Mesenteric fat pad (tissue), 1 donor: ENCODE data around the gene BATF3. TPM values are rescaled to one million over a fixed set of nuclear protein-coding genes. Genes with fewer than 3 reads are reported as not detected.
"Not testable (repeated sequence)": the region's sequence is repeated elsewhere in the genome, so short reads cannot be mapped to it uniquely, and the experiment has no call there.

Experiments used
- DNase-seq: peaks from one replicate; pipeline ENCODE4 v3.0.0-alpha.2; 2020; ENCODE audit warnings: low spot score
- long read RNA-seq: library from polyadenylated mRNA; unstranded; transcript quantifications from one replicate; pipeline ENCODE4 v2.0.0, GENCODE V29; 2020
- total RNA-seq: library from RNA; stranded (reverse); fragmentation: NEBNext Ultra II Directional; extraction: Animal tissue kit (Norgen Biotek cat#: 25700); gene quantifications from one replicate; pipeline ENCODE4 v1.2.1, GENCODE V29; 2021
- donor health status: DM: yes; HTN: yes; CAD: no.

Gene BATF3, protein sequence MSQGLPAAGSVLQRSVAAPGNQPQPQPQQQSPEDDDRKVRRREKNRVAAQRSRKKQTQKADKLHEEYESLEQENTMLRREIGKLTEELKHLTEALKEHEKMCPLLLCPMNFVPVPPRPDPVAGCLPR
- total RNA-seq, result 18.8 TPM
- long read RNA-seq, partial matches to known transcripts, result 0 of 6 reads
- long read RNA-seq, other reads (novel, unspliced or antisense), result 3 of 6 reads

DNA sequence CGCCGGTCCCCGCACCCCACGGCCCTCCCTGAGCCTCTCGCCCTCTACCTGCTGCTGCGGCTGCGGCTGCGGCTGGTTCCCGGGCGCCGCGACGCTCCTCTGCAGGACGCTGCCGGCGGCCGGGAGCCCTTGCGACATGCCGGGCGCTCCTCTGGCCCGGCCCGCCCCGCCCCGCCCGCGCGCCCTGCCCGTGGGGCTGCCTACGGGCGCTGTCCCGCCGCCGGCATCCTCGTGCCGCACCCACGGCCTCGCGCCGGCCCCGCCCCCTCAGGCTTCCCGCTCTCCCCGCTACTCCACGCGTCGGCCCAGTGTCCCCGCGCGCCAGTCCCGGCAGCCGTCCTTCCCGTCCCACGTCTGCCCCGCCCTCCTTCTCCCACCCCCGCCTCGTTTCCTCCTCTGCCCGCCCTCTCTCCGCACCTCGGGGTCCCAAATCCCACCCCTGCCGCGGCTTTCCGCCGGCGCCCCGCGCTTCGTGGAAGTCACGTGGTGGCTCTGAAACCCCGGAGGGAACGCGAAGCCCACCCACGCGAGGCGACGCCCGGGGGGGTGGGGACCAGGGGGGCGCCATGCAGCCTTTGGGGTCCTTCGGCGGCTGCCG, at the start of gene BATF3:
TSS of gene BATF3 (minus strand) at position 216 of the 598 bp plus-strand sequence. CDS start at position 138, 78 bp downstream.
- DNase-seq, result no peak

DNA sequence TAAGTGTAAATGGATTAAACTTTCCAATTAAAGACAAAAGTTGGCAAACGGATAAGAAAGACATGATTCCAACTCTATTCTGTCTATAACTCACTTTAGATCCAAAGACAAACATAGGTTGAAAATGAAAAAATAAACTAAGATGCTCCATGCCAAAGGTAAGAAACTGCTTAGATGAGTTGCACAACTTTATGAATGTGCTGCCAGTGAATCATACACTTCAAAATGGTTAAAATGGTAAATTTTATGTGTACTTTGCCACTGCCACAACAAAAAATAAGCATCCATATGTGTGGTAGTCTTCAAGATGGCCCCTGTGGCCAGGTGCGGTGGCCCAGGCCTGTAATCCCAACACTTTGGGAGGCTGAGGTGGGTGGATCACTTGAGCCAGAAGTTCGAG, 46.9 kb upstream of the BATF3 start:
- DNase-seq, result no peak

DNA sequence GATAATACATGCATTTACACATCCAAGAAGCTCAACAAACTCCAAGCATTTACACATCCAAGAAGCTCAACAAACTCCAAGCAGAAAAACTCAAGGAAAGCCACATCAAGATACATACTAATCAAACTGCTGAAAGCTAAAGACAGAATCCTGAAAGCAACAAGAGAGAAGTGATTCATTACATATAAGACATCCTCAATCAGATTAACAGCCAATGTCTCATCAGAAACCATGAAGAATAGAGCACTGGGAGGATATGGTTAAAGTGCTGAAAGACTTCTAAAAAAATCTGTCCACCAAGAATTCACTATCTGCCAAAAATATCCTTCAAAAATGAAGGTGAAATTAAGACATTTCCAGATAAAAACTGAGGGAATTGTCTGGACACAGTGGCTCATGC, 45.7 kb upstream of the BATF3 start:
- DNase-seq, result no peak

DNA sequence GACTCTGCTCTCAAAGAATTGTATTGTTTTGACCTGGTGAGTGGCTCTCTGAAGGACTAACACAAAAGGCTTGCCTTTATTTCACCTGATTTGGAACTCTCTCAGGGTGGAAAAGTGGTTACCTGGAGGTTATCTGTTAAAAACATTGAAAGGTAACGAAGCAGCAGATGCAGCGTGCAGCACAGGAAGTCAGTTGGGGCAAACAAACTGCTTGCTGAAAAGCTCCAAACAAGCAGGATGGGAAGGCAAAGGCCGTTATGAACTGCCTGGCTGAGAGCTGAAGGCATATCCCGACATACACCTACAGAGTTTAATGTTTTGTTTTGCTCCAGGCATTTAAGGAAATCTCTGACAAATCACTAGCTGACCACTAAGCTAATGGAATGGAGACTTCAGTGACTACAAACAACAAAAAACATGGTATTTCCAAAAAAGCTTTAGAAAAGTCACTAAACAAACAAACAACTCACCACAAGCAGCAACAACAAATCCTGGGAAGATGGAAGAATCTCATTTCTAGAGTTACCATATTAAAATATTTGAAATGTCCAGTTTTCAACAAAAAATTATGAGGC, 44.3 kb upstream of the BATF3 start:
- no peak for DNase-seq

DNA sequence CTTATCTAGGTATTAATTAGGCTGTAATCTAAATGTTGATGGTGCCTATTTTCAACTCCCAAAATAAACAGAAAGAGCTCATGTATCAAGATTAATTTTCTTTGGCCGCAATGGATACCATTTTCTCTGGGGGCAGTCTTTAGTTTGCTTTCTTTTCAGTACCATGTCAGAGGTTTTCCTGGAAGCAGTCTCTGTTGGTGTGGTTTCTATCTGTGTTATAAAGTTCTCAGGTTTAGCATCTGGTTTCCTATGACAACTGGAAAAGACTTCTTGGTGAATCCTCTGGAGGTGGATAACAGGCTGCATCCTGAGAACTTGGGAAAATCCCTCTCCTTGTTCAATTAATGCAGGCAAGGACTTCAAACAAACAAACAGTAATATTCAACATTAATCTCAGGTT, 38.7 kb upstream of the BATF3 start:
- no peak for DNase-seq

DNA sequence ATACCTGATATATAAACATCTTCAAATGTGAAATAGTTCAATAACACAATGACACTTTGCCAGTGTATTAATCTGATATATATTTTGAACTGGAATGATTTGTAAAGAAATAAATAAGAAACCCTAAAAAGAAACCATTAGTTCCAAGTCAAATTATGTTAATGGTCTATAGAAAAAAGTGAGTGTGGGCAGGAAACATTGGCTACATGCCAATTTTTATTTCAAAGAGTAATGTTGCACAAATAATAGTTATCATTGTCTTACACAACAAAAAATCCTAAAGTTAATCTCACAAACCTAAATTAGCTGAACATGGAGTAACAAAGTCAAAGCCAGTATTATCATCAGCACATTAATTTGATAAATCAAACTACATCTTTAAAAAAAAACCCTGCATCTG, 37.9 kb upstream of the BATF3 start:
- no peak for DNase-seq

DNA sequence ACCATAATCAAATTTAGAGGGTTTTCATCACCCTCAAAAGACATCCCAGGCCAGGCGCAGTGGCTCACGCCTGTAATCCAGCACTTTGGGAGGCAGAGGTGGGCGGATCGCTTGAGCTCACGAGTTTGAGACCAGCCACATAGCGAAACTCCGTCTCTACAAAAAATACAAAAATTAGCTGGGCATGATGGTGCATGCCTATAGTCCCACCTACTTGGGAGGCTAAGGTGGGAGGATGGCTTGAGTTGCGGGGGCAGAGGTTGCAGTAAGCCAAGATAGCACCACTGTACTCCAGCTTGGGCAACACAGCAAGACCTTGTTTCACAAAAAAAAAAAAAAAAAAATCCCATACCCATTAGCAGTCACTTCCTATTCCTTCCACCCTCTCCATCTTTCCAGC, 33.5 kb upstream of the BATF3 start:
- DNase-seq, result no peak

DNA sequence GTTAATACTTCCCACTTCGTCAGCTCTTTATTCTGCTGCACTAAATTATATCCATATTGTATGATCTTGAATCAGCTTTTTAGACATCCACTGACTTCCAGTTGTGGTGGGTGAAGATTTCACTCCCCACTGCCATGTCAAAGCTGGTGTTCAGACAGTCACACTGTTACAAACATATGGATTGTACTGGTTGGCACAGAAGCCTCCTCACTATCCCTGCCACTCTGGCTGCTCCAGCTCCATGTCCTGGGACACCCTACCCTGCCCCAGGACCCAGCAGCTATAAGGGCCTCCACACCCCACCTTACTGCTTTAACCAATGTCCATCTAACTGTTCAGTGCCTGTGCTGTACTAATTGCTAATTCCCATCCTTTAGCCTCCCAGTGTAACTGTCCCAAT, 32.0 kb upstream of the BATF3 start:
- DNase-seq, result no peak

DNA sequence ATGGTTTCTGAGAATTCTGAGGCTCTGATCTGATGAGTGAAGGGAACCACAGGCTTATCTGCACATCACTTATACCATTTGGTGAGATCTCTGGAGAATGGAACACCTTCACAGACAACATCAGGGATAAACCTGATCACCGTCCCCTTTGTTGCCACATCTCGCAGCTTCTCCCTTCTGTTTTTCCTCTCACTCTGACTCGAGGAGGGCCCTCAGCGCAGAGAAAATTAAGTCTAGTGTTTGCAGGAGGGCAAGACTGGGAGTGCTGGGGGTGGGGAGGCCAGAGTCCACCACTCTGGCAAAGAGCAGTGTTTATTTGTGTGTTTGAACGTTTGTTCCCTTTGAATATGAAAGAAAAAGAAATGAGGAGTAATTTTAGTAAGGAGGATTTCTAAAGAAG, 29.0 kb upstream of the BATF3 start:
- DNase-seq, result no peak

DNA sequence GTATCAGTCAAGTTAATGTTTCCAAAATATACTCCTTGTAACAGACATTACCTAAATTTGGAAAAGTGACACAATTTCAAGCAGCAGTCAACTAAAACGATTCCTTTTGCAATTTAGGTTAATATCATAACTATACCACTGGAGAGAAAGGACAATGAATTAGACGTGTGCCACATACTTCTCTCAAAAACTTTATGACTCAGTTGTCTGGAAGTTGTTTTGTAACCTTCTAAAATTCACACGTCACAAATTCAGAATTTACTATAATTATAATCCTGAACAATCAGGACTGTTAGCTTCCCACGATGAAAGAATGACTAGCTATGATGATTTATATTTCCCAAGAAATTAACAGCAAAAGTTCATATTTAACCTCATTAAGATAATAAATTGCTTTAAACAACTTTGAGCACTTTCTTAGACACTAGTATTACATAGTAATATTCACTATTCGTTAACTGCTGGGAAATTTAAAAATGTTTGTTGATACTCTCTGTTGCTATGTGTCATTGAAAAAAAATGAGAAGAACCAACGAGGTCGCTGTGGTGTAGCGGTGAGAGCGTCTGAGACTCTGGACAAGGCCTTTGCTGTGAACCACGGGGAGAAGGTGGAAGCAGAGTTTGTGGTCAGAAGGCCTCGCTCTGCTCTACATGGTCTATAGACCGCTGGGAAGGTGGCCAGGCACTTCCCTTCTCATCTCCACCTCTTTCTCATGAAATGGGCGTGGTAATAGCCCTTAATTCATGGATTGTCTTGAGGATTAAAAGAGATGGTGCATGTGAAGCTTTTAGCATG, 27.9 kb upstream of the BATF3 start:
- DNase-seq, result no peak

DNA sequence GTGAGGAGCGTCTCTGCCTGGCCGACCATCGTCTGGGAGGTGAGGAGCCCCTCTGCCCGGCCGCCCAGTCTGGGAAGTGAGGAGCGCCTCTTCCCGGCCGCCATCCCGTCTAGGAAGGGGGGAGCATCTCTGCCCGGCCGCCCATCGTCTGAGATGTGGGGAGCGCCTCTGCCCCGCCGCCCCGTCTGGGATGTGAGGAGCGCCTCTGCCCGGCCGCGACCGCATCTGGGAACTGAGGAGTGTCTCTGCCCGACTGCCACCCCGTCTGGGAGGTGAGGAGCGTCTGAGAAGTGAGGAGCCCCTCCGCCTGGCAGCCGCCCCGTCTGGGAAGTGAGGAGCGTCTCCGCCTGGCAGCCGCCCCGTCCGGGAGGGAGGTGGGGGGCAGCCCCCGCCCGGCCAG, 25.0 kb upstream of the BATF3 start:
- DNase-seq, result not testable (repeated sequence)

DNA sequence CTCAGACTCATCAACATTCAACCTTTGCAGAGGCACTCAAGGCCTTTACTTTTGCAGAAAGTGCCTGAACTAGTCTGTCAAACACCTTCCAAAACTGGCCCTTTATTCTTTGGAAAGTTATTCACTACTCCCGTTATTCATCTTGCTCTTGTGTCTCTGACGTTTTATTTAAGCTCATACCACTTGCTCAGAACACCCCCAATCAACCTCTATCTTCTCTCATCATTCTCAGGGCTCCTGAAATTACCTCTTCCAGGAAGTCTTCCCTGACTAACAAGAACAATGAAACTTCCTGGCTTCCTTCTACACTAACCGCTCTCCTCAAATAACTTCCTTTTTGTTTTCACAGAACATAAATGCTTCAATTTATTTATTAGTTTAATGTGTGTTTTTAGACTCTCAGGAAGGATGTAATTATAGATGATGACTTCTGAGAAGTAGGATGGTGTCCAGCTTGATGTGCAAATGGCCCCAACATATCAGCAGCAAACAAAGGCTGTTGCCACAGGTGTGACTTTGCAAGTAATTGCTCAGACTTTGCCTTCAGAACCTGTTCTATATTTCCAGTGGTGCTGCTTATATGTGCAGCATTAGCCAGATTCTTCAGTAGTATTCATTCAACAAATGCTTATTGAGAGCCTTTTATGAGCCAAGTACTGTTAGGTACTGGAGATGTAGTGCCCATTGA, 22.8 kb upstream of the BATF3 start:
- DNase-seq, result no peak

DNA sequence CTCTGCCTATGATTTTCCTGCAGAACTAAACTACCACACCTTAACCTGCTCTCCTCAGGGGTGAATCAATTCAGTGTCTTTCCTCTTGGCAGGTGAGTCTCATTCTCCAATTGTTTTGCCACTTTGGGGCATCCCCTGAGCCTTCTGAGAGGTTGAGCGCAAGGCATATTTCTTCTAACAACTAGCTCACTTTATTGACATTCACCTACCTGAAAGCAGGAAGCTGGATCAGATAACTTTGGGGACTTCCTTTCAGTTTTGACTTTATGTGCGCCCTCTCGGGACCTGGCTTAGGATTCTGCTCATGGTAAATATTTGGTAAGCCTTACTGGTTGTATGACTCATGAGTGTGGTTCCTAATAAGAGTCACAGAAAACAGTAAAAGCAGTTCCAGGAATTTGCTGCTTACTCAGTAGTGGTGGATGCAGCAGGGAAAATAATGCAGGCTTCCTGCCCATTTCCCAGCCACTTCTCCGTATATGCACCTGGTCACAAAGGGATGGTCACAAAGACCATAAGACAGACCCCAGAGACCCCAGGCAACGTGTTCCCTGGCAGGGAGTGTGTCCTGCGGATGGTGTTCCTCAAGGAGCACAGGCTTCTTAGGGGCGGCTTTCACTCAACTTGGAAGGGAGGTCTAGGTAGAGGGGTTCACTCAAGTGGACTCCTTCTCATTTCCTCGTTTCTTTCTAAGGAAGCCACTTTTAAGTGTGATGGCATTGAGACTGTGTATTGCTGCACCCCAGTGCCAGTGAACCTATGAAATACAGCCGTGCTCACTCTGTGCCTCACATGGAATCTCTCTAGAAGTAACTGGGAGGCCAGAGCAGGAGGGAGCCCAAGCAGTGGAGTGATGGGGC, 22.0 kb upstream of the BATF3 start:
- no peak for DNase-seq

DNA sequence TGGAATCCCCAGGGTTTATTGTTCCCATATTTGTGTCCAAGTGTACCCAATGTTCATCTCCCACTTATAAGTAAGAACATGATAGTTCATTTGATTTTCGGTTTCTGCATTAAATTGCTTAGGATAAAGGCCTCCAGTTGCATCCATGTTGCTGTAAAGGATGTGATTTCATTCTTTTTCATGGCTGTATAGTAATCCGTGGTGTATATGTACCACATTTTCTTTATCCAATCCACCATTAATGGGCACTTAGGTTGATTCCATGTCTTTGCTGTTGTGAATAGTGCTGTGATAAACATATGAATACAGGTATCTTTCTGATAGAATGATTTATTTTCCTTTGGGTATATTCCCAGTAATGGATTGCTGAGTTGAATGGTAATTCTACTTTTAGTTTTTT, 20.0 kb upstream of the BATF3 start:
- DNase-seq, result no peak

DNA sequence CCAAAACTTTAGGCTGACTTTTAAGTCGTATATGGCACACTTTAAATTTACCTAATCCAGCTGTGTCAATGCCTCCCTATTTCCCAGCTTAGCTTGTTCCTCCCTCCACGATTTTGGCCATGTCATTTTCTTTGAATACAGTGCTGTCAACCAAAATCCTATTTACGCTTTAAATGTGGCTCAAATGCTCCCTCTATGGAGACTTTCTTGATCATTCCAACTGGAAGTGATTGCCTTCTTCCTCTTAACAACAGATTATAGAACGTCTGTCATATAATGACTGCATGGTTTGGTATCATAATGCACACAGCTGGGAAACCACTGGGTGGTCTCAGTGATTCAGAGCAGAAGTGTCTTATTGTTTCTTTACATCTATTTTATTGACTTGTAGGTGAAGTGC, 18.9 kb upstream of the BATF3 start:
- DNase-seq, result no peak

DNA sequence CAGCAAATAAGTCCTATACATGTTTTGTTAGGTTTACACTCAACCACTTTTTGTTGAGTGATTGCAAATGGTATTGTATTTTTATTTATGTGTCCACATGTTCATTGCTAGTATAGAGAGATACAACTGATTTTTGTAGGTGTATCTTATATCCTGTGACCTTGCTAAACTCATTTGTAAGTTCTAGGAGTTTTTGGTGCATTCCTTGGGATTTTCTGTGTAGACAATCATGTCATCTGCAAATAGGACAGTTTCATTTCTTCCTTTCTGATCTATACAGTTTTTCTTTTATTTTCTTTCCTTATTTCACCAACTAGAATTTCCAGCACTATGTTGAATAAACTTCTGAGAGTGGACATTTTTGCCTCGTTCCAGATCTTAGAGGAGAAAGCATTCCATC, 16.5 kb upstream of the BATF3 start:
- DNase-seq, result no peak

DNA sequence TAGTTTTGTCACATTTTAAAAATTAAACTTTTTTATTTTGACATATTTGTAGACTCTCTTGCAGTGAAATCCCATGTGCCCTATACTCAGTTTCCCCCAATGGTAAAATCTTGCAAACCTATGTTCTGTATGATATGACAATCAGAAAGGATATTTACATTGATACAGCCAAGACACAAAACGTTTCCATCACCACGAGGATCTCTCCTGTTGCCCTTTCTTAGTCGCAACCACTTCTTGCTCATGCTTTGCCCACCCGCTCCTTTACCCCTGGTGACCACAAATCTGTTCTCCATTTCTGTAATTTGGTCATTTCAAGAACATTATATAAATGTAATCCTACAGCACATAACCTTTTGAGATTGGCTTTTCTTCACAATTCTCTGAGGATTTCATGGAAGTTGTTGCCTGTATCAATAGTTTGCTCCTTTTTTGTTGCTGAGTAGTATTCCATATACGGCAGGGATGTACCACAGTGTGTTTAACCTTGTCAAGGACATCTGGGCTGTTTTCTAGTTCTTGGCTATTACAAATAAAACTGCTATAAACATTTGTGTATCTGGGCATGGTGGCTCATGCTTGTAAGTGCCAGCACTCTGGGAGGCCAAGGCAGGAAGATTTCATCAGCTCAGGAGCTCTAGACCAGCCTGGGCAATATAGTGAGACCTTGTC, 14.0 kb upstream of the BATF3 start:
- no peak for DNase-seq

DNA sequence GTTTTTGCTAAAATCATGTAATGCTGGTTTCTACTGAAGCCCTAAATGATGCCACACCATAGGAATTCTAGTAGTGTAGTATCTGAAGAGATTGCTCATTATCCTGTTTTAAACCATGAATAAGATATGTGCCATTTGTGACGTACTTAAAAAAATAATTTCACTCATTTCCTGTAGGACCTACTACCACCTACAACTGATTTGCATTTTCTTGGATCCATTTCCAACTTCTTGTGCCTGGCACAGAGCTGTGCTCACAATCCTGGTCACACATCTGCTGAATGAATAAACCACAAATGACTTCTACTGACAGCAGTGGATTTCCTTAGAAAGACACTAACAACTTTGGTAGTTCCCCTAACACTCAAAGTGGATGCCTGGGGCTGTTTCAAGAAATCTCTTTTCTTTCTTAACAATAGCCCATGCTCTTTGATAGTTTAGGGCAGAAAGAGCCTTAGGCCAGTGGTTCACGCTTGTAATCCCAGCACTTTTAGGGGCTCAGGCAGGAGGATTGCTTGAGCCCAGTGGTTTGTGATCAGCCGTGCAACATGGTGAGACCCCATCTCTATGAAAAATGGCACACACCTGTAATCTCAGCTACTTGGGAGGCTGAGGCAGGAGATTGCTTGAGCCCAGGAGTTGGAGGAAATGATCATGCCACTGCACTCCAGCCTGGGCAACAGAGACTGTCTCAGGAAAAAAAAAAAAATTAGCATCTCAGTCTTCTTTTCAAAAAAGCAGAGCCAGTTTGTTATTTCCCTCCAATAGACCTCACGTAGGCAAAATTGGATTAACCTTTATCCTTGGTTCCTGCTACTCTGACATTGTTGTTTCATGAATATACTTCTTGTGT, 13.0 kb upstream of the BATF3 start:
- DNase-seq, result no peak

DNA sequence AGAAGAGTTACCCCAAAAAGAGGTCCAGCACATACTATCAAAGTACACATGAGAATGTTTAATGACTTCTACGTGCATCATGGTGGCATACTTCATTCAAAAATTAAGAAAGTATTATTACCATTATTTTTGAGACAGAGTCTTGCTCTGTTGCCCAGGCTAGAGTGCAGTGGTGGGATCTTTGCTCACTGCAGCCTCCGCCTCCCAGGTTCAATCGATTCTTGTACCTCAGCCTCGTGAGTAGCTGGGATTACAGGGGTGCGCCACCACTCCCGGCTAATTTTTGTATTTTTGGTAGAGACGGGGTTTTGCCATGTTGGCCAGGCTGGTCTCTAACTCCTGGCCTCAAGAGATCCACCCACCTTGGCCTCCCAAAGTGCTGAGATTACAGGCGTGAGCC, 12.3 kb upstream of the BATF3 start:
- DNase-seq, result not testable (repeated sequence)
